Esophagus squamous epithelium (tissue), 4 donors: ENCODE results near the gene KCTD6.

Experiments
- CTCF ChIP-seq, 6 experiments: fragments of 450-650 bp in 4 of 6; fragments of 200-600 bp in 2 of 6; sonication (generic) in 2 of 6; IDR thresholded peaks; one replicate each; pipeline ENCODE4 v1.5.1; 2016 to 2019; ENCODE audit warnings: antibody characterized with exemption in 6 of 6, mild to moderate bottlenecking in 4 of 6, moderate library complexity in 4 of 6
- POLR2A ChIP-seq, 4 donors: fragments of 450-650 bp; IDR thresholded peaks; one replicate each; pipeline ENCODE4 v1.6.1; 2017; ENCODE audit warnings: antibody characterized with exemption in 4 of 4, mild to moderate bottlenecking in 4 of 4, moderate library complexity in 3 of 4

GRCh38 chr3:58484722-58485069 is 7.2 kb upstream of the KCTD6 start:
- TF ChIP-seq CTCF (IDR thresholded peaks at IDR 0.05) (no peak), POLR2A (IDR thresholded peaks at IDR 0.05) (no peak)
